GM06990 (cell line): Measurements from ENCODE around the gene RNF38.
"Not testable (repeated sequence)": the region's sequence is repeated elsewhere in the genome, so short reads cannot be mapped to it uniquely, and the experiment has no call there.

Experiments
- DNase-seq: peaks from one replicate; pipeline ENCODE4 v3.0.0-alpha.2; 2011; ENCODE audit not compliant: insufficient read length; ENCODE audit errors: extremely low read depth
- H3K27me3 ChIP-seq: replicated peaks from 2 replicates; pipeline ENCODE4 v1.6.0; 2011; ENCODE audit warnings: low read length; ENCODE audit not compliant: control insufficient read depth, insufficient read depth
- H3K36me3 ChIP-seq: 2 replicates; pipeline ENCODE4 v1.5.1; 2011; ENCODE audit warnings: low read length; ENCODE audit not compliant: control insufficient read depth, insufficient read depth
- H3K4me3 ChIP-seq: replicated peaks from 2 replicates; pipeline ENCODE4 v1.5.1; 2011; ENCODE audit warnings: low read depth, mild to moderate bottlenecking, control low read depth, low read length
- TF ChIP-seq, protein P1 (sequence below): IDR thresholded peaks from 2 replicates; pipeline ENCODE4 v1.5.1; 2011; ENCODE audit warnings: low read length, control low read depth, mild to moderate bottlenecking, inconsistent platforms; ENCODE audit not compliant: insufficient read depth, poor library complexity, severe bottlenecking

Gene RNF38

DNA sequence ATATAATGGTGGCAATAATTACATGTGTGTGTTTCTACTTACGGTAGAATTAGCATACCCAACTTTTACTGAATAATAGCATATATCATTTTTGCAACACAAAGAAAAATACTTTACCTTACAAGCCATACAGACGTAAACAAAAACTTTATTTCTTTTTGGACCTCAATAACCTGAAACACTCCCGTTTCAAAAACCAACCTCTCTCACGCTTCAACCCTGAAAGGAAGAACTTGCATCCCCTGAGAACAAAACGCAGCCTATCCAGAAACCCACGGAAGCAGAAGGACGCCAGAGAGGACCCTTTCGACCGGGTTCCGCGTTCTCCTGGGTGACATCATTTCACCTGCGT lies at the start of gene RNF38:
Gene RNF38 (minus strand): TSS at position 290 of the 352 bp plus-strand sequence. CDS start 161 bp downstream, at position 129.
- Histone ChIP-seq H3K36me3 (no peaks in the 10 kb centered on the region; the same call in 1 of the 2 replicates), H3K4me3 (peak within 1 kb of the TSS; percentile 80), H3K27me3 (no peaks in the 10 kb centered on the region)
- TF ChIP-seq, protein P1, sequence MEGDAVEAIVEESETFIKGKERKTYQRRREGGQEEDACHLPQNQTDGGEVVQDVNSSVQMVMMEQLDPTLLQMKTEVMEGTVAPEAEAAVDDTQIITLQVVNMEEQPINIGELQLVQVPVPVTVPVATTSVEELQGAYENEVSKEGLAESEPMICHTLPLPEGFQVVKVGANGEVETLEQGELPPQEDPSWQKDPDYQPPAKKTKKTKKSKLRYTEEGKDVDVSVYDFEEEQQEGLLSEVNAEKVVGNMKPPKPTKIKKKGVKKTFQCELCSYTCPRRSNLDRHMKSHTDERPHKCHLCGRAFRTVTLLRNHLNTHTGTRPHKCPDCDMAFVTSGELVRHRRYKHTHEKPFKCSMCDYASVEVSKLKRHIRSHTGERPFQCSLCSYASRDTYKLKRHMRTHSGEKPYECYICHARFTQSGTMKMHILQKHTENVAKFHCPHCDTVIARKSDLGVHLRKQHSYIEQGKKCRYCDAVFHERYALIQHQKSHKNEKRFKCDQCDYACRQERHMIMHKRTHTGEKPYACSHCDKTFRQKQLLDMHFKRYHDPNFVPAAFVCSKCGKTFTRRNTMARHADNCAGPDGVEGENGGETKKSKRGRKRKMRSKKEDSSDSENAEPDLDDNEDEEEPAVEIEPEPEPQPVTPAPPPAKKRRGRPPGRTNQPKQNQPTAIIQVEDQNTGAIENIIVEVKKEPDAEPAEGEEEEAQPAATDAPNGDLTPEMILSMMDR: no peak
- DNase-seq: no peak

DNA sequence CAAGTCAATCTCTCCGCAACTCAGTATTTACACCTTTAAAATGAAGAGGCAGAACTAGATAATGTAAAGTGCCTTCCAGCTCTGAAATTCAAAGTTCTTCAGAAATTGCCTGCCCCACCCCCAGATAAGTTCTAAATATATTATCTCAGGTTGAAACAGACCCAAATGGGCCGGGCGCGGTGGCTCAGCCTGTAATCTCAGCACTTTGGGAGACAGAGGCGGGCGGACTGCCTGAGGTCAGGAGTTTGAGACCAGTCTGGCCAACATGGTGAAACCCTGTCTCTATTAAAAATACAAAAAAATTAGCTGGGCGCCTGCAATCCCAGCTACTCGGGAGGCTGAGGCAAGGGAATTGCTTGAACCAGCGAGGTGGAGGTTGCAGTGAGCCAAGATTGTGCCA lies 48.5 kb upstream of the RNF38 start:
- DNase-seq, H3K36me3 ChIP-seq, H3K4me3 ChIP-seq, H3K27me3 ChIP-seq: not testable (repeated sequence)

DNA sequence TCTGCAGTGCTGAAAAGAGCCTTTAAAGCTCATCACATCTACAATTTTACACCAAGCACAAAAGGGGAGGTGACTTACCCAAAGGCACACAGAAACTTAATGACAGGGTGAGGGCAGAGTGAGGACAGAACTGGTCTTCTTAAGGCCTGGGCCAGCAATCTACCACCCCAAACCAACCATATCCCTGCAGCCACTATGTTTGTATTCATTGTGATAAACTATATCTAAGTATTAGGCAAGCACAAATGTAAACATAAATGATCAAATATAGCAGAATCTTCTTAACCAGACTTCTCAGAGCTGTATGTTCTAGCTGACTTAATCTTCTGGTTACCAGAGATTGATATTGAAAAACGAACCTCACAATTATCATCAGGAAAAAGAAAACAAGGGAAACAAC lies 47.9 kb upstream of the RNF38 start:
- TF ChIP-seq, protein P1: no peak
- no peak overlapping the region for H3K4me3 ChIP-seq
- H3K36me3 ChIP-seq: no peaks in the 10 kb centered on the region; the same call in 1 of the 2 replicates
- DNase-seq: no peak
- no peaks in the 10 kb centered on the region for H3K27me3 ChIP-seq

DNA sequence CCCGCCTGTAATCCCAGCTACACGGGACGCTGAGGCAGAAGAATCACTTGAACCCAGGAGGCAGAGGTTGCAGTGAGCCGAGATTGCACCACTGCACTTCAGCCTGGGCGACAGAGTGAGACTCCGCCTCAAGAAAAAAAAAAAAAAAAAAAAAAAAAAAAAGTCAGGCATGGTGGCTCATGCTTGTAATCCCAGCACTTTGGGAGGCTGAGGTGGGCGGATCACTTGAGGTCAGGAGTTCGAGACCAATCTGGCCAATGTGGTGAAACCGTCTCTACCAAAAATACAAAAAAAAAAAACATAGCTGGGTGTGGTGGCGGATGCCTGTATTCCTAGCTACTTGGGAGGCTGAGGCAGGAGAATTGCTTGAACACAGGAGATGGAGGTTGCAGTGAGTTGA lies 46.6 kb upstream of the RNF38 start:
- not testable (repeated sequence) for H3K36me3 ChIP-seq, H3K4me3 ChIP-seq, DNase-seq, H3K27me3 ChIP-seq

DNA sequence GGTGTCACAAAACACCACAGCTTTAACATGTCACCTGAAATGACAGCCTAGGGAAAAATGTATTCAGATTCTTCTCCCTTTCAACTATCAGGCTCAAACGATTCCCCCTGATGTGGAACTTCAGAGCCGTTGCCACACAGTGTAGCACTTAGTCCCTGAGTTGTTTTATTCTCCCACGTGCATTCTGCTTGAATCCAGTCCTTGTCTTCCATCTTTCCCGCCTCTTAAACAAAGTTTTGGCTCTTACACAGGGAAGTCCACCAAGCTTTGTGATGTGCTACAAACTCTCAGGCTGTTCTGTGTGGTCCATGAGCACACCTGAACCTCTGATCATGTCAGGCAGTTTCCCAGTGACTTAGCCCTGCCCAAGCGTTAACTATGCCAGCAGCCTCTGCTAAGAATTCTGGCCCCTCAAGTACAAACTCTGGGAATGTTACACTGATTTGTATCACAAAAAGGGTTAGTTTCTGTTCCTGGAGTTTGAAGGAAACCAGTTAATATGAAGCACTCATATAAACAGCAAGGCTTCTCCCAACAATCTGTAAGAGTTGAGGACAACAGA lies 45.8 kb upstream of the RNF38 start:
- H3K27me3 ChIP-seq: no peaks in the 10 kb centered on the region
- no peak for DNase-seq
- TF ChIP-seq, protein P1: no peak
- H3K36me3 ChIP-seq: no peaks in the 10 kb centered on the region; the same call in none of the 2 replicates
- no peak overlapping the region for H3K4me3 ChIP-seq

DNA sequence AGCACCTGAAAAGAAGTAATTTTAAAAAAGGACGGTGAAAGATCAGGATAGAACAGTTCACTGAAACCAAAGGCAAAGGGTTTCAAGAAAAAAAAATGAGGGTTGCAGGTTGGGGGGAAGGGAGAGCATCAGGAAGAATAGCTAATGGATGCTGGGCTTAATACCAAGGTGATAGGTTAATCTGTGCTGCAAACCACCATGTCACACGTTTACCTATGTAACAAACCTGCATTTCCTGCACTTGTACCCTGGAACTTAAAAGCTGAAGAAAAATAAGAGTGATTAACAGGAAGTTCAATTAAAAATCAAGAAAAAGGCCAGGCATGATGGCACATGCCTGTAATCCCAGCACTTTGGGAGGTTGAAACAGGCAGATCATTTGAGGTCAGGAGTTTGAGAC lies 44.1 kb upstream of the RNF38 start:
- Histone ChIP-seq H3K27me3 (no peaks in the 10 kb centered on the region), H3K36me3 (no peaks in the 10 kb centered on the region; the same call in none of the 2 replicates), H3K4me3 (no peak overlapping the region)
- no peak for DNase-seq
- TF ChIP-seq, protein P1: no peak

DNA sequence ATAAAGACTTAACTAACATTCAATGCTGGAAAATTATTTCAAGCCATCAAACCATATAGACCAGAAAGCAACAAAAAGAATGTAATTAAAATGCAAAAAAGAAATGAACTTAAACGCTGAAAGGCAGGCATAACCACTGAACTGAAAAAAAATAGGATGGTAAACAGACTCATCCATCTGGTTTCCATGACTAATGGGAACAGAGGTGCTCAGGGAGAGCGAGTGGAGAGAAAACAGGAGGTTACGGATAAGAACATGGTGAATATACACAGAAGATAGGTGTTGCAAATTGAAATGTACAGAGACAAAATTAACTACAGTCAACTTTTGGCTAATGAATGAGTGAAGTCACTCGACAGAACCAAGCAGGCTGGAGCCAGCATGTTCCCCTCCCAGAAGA lies 43.5 kb upstream of the RNF38 start:
- no peak overlapping the region for H3K4me3 ChIP-seq
- DNase-seq: no peak
- TF ChIP-seq, protein P1: no peak
- no peaks in the 10 kb centered on the region for H3K27me3 ChIP-seq
- no peaks in the 10 kb centered on the region; the same call in none of the 2 replicates for H3K36me3 ChIP-seq
